Measurements from ENCODE around the gene AKR1A1.

DNA sequence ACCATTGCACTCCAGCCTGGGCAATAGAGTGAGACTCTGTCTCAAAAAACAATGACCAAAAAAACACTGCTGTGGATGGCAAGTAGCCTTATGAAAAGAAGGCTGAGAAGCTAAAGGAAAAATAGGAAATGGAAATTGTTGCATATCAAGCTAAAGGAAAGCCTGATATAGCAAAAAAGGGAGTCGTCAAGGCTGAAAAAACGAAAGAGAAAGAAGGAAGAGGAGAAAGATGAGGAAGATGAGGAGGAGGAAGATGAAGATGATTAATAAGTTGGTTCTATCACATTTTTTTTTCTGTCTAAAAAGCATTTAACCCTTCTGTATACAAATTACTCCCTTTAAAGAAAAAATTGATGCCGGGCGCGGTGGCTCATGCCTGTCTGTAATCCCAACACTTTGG, 18.8 kb upstream of the AKR1A1 start:
- TF ChIP-seq CTCF (IDR thresholded peaks at IDR 0.05; ENCODE audit: low read depth, low read length, poor library complexity, severe bottlenecking) (no peak), EZH2phosphoT487 (IDR thresholded peaks at IDR 0.05; ENCODE audit: borderline replicate concordance, low read length) (no peak)
